Hepatocyte (in vitro differentiated cells): ENCODE data around the gene TPSG1. TPM values are rescaled to one million over a fixed set of nuclear protein-coding genes. Genes with fewer than 3 reads are reported as not detected.

ENCODE experiments used
- DNase-seq: peaks from one replicate; pipeline ENCODE4 v3.0.0-alpha.2; 2016; ENCODE audit warnings: low spot score
- H2AFZ ChIP-seq: fragments of 200-600 bp; sonication (generic); 2 replicates; pipeline ENCODE4 v1.6.0; 2016; ENCODE audit warnings: antibody characterized with exemption, mild to moderate bottlenecking
- H3K27ac ChIP-seq: fragments of 200-600 bp; sonication (generic); 2 replicates; pipeline ENCODE4 v1.5.1; 2016; ENCODE audit warnings: mild to moderate bottlenecking
- H3K27me3 ChIP-seq: fragments of 200-600 bp; sonication (generic); 2 replicates; pipeline ENCODE4 v1.6.1; 2016
- H3K36me3 ChIP-seq: fragments of 200-600 bp; sonication (generic); replicated peaks from 2 replicates; pipeline ENCODE4 v1.5.1; 2016; ENCODE audit warnings: low read depth; ENCODE audit not compliant: insufficient read depth
- H3K4me1 ChIP-seq: fragments of 200-600 bp; sonication (generic); 2 replicates; pipeline ENCODE4 v1.5.1; 2016; ENCODE audit warnings: mild to moderate bottlenecking, moderate library complexity; ENCODE audit not compliant: insufficient read depth
- H3K4me2 ChIP-seq: fragments of 200-600 bp; sonication (generic); 2 replicates; pipeline ENCODE4 v1.6.0; 2016
- H3K4me3 ChIP-seq: fragments of 200-600 bp; sonication (generic); 2 replicates; pipeline ENCODE4 v1.5.1; 2016; ENCODE audit warnings: mild to moderate bottlenecking
- H3K79me2 ChIP-seq: fragments of 200-600 bp; sonication (generic); 2 replicates; pipeline ENCODE4 v1.6.0; 2017; ENCODE audit warnings: mild to moderate bottlenecking
- H3K9me2 ChIP-seq: fragments of 200-600 bp; sonication (generic); replicated peaks from 2 replicates; pipeline ENCODE4 v1.6.0; 2017; ENCODE audit warnings: mild to moderate bottlenecking; ENCODE audit not compliant: insufficient read depth
- H3K9me3 ChIP-seq: fragments of 200-600 bp; sonication (generic); 2 replicates; pipeline ENCODE4 v1.5.1; 2016; ENCODE audit warnings: low read depth, mild to moderate bottlenecking
- H4K20me1 ChIP-seq: fragments of 200-600 bp; sonication (generic); 2 replicates; pipeline ENCODE4 v1.6.0; 2016; ENCODE audit warnings: mild to moderate bottlenecking; ENCODE audit not compliant: insufficient read depth, poor library complexity, severe bottlenecking
- EZH2 ChIP-seq: fragments of 200-600 bp; sonication (generic); IDR thresholded peaks from 2 replicates; pipeline ENCODE4 v1.6.1; 2016; ENCODE audit warnings: antibody characterized with exemption, mild to moderate bottlenecking, borderline replicate concordance
- EZH2phosphoT487 ChIP-seq: fragments of 200-600 bp; sonication (generic); IDR thresholded peaks from one replicate; pipeline ENCODE4 v1.6.1; 2018; ENCODE audit warnings: antibody characterized with exemption, mild to moderate bottlenecking, low read depth, moderate library complexity; ENCODE audit not compliant: unreplicated experiment, severe bottlenecking
- WGBS: methylation state at CpG from one replicate; pipeline ENCODE4 v1.1.6; 2016; ENCODE audit warnings: low lambda C conversion rate; ENCODE audit errors: missing lambda C conversion rate; 5-methylcytosine and 5-hydroxymethylcytosine counted together
- polyA plus RNA-seq: library from polyadenylated mRNA; unstranded; fragments of >200 nt; fragmentation: Nextera tagmentation; extraction: Ambion mirVana; gene quantifications from 2 replicates; pipeline ENCODE4 v1.2.1, GENCODE V29; 2016
- total RNA-seq: library from RNA; depleted of rRNA; stranded (reverse); fragments of >200 nt; gene quantifications from 2 replicates; pipeline ENCODE4 v1.2.3, GENCODE V29; 2014
- TF ChIP-seq, protein P1 (sequence below): fragments of 200-600 bp; sonication (generic); IDR thresholded peaks from 2 replicates; pipeline ENCODE4 v1.5.1; 2016; ENCODE audit warnings: antibody characterized with exemption, mild to moderate bottlenecking; ENCODE audit not compliant: poor library complexity

The TPSG1 gene
- total and polyA plus RNA-seq, 2 experiments from 2014 or later: 0.67 to 2.0 TPM

DNA sequence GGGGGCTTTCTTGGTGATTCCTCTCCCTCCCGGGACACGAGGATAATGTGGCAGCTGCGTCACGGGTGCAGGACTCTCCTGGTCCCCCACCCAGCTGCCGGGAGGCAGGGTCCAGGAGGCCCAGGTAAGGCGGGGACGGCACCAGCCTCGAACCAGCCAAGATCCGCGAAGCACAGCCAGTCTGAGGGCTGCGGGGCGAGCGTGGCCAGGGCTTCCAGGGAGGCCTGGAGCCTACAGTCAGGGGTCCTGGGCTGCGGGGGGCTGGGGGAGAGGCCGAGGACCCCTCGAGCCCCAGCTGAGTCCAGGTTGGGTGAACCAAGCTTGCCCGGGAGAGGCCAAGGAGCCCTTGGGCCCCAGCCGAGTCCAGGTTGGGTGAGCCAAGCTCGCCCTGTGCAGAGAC is 40.8 kb upstream of the TPSG1 start:
- Histone ChIP-seq H3K27me3 (no peaks in the 10 kb centered on the region), H3K79me2 (no peaks in the 10 kb centered on the region), H2AFZ (no peak overlapping the region), H3K4me1 (no peaks in the 10 kb centered on the region), H4K20me1 (no peaks in the 10 kb centered on the region), H3K27ac (no peak overlapping the region), H3K4me3 (no peak overlapping the region), H3K9me3 (no peaks in the 10 kb centered on the region), H3K4me2 (no peak overlapping the region), H3K9me2 (no peaks in the 10 kb centered on the region), H3K36me3 (no peaks in the 10 kb centered on the region)
- 91% methylated on average over 18 of the region's 19 CpGs for WGBS
- no peak for DNase-seq
- TF ChIP-seq EZH2: no peak
- TF ChIP-seq, protein P1, sequence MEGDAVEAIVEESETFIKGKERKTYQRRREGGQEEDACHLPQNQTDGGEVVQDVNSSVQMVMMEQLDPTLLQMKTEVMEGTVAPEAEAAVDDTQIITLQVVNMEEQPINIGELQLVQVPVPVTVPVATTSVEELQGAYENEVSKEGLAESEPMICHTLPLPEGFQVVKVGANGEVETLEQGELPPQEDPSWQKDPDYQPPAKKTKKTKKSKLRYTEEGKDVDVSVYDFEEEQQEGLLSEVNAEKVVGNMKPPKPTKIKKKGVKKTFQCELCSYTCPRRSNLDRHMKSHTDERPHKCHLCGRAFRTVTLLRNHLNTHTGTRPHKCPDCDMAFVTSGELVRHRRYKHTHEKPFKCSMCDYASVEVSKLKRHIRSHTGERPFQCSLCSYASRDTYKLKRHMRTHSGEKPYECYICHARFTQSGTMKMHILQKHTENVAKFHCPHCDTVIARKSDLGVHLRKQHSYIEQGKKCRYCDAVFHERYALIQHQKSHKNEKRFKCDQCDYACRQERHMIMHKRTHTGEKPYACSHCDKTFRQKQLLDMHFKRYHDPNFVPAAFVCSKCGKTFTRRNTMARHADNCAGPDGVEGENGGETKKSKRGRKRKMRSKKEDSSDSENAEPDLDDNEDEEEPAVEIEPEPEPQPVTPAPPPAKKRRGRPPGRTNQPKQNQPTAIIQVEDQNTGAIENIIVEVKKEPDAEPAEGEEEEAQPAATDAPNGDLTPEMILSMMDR: no peak
- TF ChIP-seq EZH2phosphoT487: no peak

DNA sequence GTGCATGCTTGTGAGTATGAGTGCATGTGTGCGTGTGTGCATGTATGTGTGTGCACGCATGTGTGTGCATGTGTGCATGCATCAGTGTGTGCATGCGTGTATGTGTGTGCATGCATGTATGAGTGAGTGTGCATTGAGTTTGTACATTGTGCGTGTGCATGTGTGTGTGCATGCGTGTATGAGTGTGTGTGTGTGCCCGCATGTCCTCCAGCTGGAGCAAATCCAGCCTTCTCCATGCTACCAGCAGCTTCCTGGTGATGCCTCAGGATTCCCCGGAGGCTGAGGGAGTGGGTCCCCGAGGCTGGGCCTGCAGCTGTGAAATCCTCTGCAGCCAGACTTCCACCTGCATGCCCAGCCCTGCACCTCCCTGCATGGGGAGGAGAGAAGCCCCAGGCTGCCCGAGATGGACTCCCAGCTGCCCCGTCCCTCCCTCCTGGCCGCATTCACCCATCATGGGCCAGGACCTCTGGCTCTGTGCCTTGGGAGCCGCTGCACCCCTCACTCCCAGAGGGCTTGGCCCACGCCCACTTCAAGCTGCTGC is 40.1 kb upstream of the TPSG1 start:
- Histone ChIP-seq H3K9me3 (no peaks in the 10 kb centered on the region), H3K9me2 (no peaks in the 10 kb centered on the region), H3K4me1 (no peaks in the 10 kb centered on the region), H3K4me2 (no peak overlapping the region), H3K4me3 (no peak overlapping the region), H2AFZ (no peak overlapping the region), H3K79me2 (no peaks in the 10 kb centered on the region), H4K20me1 (no peaks in the 10 kb centered on the region), H3K27ac (no peak overlapping the region), H3K36me3 (no peaks in the 10 kb centered on the region), H3K27me3 (no peaks in the 10 kb centered on the region)
- WGBS: 91% methylated on average over 13 of the region's 13 CpGs
- DNase-seq: no peak
- TF ChIP-seq, protein P1: no peak
- TF ChIP-seq EZH2phosphoT487: no peak

DNA sequence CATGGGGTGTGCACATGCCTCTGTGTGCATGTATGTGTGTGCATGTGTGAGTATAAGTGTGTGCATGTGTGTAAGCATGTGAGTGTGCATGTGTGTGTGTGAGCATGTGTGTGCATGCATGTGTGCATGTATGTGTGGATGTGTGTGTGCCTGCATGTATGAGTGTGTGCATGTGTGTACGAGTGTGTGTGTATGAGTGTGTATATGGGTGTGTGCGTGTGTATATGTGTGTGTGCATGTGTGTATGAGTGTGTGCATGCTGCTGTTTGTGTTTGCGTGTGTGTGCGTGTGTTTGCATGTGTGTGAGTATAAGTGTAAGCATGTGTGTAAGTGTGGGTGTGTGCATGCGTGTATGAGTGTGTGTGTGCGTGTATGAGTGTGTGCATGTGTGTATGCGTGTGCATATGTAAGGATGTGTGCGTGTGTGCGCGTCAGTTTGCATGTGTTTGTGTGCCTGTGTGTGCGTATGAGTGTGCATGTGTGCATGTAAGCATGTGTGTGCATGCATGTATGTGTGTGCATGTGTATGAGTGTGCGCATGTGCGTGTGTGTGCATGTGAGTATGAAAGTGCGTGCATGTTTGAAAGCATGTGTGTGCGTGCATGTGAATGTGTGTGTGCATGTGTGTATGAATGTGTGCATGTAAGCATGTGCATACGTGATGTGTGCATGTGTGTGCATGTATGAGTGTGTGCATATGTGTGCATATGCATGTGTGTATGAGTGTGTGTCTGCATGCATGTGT is 39.4 kb upstream of the TPSG1 start:
- Histone ChIP-seq H3K27me3 (peaks cover 6% of the 10 kb centered on the region), H3K9me3 (no peaks in the 10 kb centered on the region), H3K4me2 (no peak overlapping the region), H2AFZ (no peak overlapping the region), H3K79me2 (no peaks in the 10 kb centered on the region), H3K4me3 (no peak overlapping the region), H4K20me1 (no peaks in the 10 kb centered on the region), H3K27ac (no peak overlapping the region), H3K36me3 (no peaks in the 10 kb centered on the region), H3K9me2 (no peaks in the 10 kb centered on the region), H3K4me1 (no peaks in the 10 kb centered on the region)
- WGBS: 88% methylated on average over 16 of the region's 16 CpGs
- DNase-seq: no peak
- TF ChIP-seq EZH2phosphoT487: no peak
- no peak for TF ChIP-seq EZH2
- TF ChIP-seq, protein P1: no peak
